Body of pancreas (tissue), 4 donors: ENCODE results near the gene LHFPL6.

Experiments
- CTCF ChIP-seq, 7 experiments: fragments of 450-650 bp in 4 of 7; fragments of 200-600 bp in 3 of 7; sonication (generic) in 3 of 7; IDR thresholded peaks; one replicate each; pipeline ENCODE4 v1.5.1; 2016 to 2019; ENCODE audit warnings: antibody characterized with exemption in 7 of 7
- POLR2A ChIP-seq, 3 donors: fragments of 450-650 bp; IDR thresholded peaks; one replicate each; pipeline ENCODE4 v1.6.1; 2016; ENCODE audit warnings: antibody characterized with exemption in 3 of 3, mild to moderate bottlenecking in 2 of 3

- TF ChIP-seq CTCF (IDR thresholded peaks at IDR 0.05) (no peak), POLR2A (IDR thresholded peaks at IDR 0.05) (no peak)
These were observed 1.8 kb upstream of the LHFPL6 start for GRCh38 chr13:39604756-39605155.
